GM23338 (cell line): ENCODE results near the gene MYBPC2. TPM values are rescaled to one million over a fixed set of nuclear protein-coding genes. Genes with fewer than 3 reads are reported as not detected.
"Not testable (repeated sequence)": the region's sequence is repeated elsewhere in the genome, so short reads cannot be mapped to it uniquely, and the experiment has no call there.

Source experiments
- ATAC-seq: fragments of 200-7000 bp; cut with Tn5 transposase; 3 replicates; pipeline ENCODE4 v1.9.1; 2020
- DNase-seq: peaks from one replicate; pipeline ENCODE4 v3.0.0-alpha.2; 2015; ENCODE audit warnings: low spot score
- H2AFZ ChIP-seq: fragments of 200-600 bp; sonication (generic); 2 replicates; pipeline ENCODE4 v1.8.0; 2016; ENCODE audit warnings: antibody characterized with exemption, mild to moderate bottlenecking, moderate library complexity
- H3F3A ChIP-seq: fragments of 200-600 bp; sonication (generic); replicated peaks from 2 replicates; pipeline ENCODE4 v1.8.0; 2017; ENCODE audit warnings: antibody characterized with exemption, mixed run types, low read depth
- H3K27ac ChIP-seq: fragments of 200-600 bp; sonication (generic); 2 replicates; pipeline ENCODE4 v1.6.1; 2016; ENCODE audit warnings: low read depth
- H3K27me3 ChIP-seq: fragments of 200-600 bp; sonication (generic); 2 replicates; pipeline ENCODE4 v1.8.0; 2016; ENCODE audit warnings: mild to moderate bottlenecking, mixed run types, moderate library complexity; ENCODE audit not compliant: insufficient read depth
- H3K36me3 ChIP-seq: fragments of 200-600 bp; sonication (generic); 2 replicates; pipeline ENCODE4 v1.8.0; 2016; ENCODE audit warnings: mild to moderate bottlenecking; ENCODE audit not compliant: insufficient read depth
- H3K4me1 ChIP-seq: fragments of 200-600 bp; sonication (generic); 2 replicates; pipeline ENCODE4 v1.8.0; 2016; ENCODE audit warnings: mild to moderate bottlenecking, moderate library complexity; ENCODE audit not compliant: insufficient read depth
- H3K4me2 ChIP-seq: fragments of 200-600 bp; sonication (generic); 2 replicates; pipeline ENCODE4 v1.7.1; 2017; ENCODE audit warnings: mixed run types
- H3K4me3 ChIP-seq: fragments of 200-600 bp; sonication (generic); 2 replicates; pipeline ENCODE4 v1.6.1; 2016; ENCODE audit warnings: mixed run types
- H3K79me2 ChIP-seq: fragments of 200-600 bp; sonication (generic); replicated peaks from 2 replicates; pipeline ENCODE4 v1.8.0; 2017; ENCODE audit warnings: mild to moderate bottlenecking; ENCODE audit not compliant: insufficient read depth
- H3K9me2 ChIP-seq: fragments of 200-600 bp; sonication (generic); 2 replicates; pipeline ENCODE4 v1.8.0; 2017; ENCODE audit not compliant: insufficient read depth
- H4K20me1 ChIP-seq: fragments of 200-600 bp; sonication (generic); replicated peaks from 2 replicates; pipeline ENCODE4 v1.8.0; 2017; ENCODE audit warnings: mild to moderate bottlenecking; ENCODE audit not compliant: insufficient read depth
- H3K27ac Mint-ChIP-seq: 2 replicates; pipeline ENCODE4 v1.8.0; 2020; ENCODE audit warnings: inconsistent platforms, mild to moderate bottlenecking, moderate library complexity, mixed read lengths
- H3K27me3 Mint-ChIP-seq: 3 replicates; pipeline ENCODE4 v1.8.0; 2022; ENCODE audit warnings: low read depth, mild to moderate bottlenecking, moderate library complexity, mixed read lengths, inconsistent platforms; ENCODE audit not compliant: insufficient read depth, poor library complexity
- H3K36me3 Mint-ChIP-seq: 3 replicates; pipeline ENCODE4 v1.8.0; 2021; ENCODE audit warnings: low read depth, mild to moderate bottlenecking, inconsistent platforms, moderate library complexity, mixed read lengths
- H3K4me1 Mint-ChIP-seq: 3 replicates; pipeline ENCODE4 v1.8.0; 2020; ENCODE audit warnings: mild to moderate bottlenecking, inconsistent platforms, mixed read lengths
- H3K4me3 Mint-ChIP-seq: 3 replicates; pipeline ENCODE4 v1.8.0; 2021; ENCODE audit warnings: moderate library complexity, mild to moderate bottlenecking, inconsistent platforms, mixed read lengths
- H3K9me3 Mint-ChIP-seq: 3 replicates; pipeline ENCODE4 v1.8.0; 2020; ENCODE audit warnings: moderate library complexity, mild to moderate bottlenecking, inconsistent platforms, mixed read lengths
- ETS1 ChIP-seq: IDR thresholded peaks from 2 replicates; pipeline ENCODE4 v1.6.1; 2016; ENCODE audit warnings: antibody characterized with exemption
- POLR2AphosphoS5 ChIP-seq: IDR thresholded peaks from 2 replicates; pipeline ENCODE4 v1.6.1; 2016; ENCODE audit warnings: antibody characterized with exemption, low read depth
- REST ChIP-seq: IDR thresholded peaks from one replicate; pipeline ENCODE4 v1.6.1; 2018; ENCODE audit warnings: antibody characterized with exemption; ENCODE audit not compliant: unreplicated experiment
- ZNF462 ChIP-seq: fragments of 250-450 bp; sonication (Bioruptor Pico); IDR thresholded peaks from 2 replicates; pipeline ENCODE4 v1.5.0; 2020; ENCODE audit warnings: mild to moderate bottlenecking, moderate library complexity
- polyA plus RNA-seq: library from polyadenylated mRNA; unstranded; fragments of >200 nt; fragmentation: Nextera tagmentation; extraction: Ambion mirVana; gene quantifications from 2 replicates; pipeline ENCODE4 v1.2.1, GENCODE V29; 2016
- total RNA-seq: library from RNA; depleted of rRNA; stranded (reverse); fragments of >200 nt; shearing (Covaris generic); gene quantifications from 2 replicates; pipeline ENCODE4 v1.2.3, GENCODE V29; 2014

The MYBPC2 gene
- total and polyA plus RNA-seq, 2 experiments from 2014 or later: 4.2 to 5.9 TPM

- TF ChIP-seq ZNF462 (CRISPR knock-in tag): no peak
- TF ChIP-seq ETS1: no peak
- no peak for TF ChIP-seq REST
- TF ChIP-seq POLR2AphosphoS5: no peak
Measured at GRCh38 chr19:50468818-50469217, 36.1 kb downstream of the MYBPC2 start (continued).

- not testable (repeated sequence) for H3K4me2 ChIP-seq, H3K27ac ChIP-seq, DNase-seq, H3K27me3 ChIP-seq, ATAC-seq, H3K4me1 Mint-ChIP-seq, H3K4me3 ChIP-seq, H3K36me3 ChIP-seq, H3K4me3 Mint-ChIP-seq, H3K9me2 ChIP-seq, H3K27ac Mint-ChIP-seq, H2AFZ ChIP-seq, H4K20me1 ChIP-seq
- peaks cover 16% of the 10 kb centered on the region for H3K79me2 ChIP-seq
- peaks cover 15% of the 10 kb centered on the region for H3K27me3 Mint-ChIP-seq
- H3F3A ChIP-seq: peaks cover 10% of the 10 kb centered on the region
- H3K4me1 ChIP-seq: peaks cover 10% of the 10 kb centered on the region; the same call in 1 of the 2 replicates
- H3K36me3 Mint-ChIP-seq: peaks cover 54% of the 10 kb centered on the region
- H3K9me3 Mint-ChIP-seq: peaks cover 94% of the 10 kb centered on the region
Measured at GRCh38 chr19:50473336-50473735, 40.6 kb downstream of the MYBPC2 start.
